GM10847 (cell line): ENCODE measurements around the gene SCAMP1.

ENCODE experiments used
- POLR2A ChIP-seq: IDR thresholded peaks from 2 replicates; pipeline ENCODE4 v1.6.1; 2011; ENCODE audit not compliant: insufficient read length; ENCODE audit errors: extremely low read depth

SCAMP1 gene

GRCh38 chr5:78497573-78498533 lies 137.4 kb downstream of the SCAMP1 start:
- no peak for TF ChIP-seq POLR2A

DNA sequence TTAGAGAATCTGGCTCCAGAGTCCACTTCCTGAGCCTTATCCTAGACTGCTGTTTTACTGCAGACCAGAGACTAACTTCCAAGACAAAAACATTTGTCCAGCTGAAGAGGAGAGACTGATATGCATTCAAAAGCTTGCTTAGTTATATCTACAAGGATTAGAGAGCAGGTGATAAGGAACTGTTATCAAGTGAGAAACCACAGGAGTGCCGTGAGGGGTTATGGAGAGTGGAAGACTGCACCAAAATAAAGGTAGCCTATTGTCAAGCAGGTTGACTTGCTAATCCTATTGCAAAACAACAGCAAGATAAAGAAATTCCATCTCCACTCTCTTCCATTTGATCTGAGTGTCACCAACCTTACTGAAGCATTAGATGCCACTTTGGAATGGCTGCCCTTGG lies 139.1 kb downstream of the SCAMP1 start:
- TF ChIP-seq POLR2A: no peak

DNA sequence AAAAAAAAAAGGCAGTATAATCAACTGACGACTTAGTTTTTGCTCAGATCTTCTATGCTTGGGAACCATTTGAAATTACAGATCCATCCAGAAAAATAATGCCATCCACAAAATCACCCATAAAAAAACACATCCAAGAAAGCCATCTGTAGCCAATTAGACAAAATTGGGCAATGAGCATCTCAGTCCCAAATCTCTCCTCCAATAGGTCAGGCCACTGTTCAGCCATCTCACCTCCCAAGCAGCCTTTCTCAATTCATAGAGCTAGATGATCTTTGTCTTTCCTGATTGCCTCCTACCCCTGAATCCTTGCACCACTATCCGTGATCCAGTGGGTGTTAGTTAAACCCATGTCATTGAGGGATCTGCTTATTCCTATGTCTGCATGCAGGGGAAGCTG lies 139.6 kb downstream of the SCAMP1 start:
- no peak for TF ChIP-seq POLR2A

DNA sequence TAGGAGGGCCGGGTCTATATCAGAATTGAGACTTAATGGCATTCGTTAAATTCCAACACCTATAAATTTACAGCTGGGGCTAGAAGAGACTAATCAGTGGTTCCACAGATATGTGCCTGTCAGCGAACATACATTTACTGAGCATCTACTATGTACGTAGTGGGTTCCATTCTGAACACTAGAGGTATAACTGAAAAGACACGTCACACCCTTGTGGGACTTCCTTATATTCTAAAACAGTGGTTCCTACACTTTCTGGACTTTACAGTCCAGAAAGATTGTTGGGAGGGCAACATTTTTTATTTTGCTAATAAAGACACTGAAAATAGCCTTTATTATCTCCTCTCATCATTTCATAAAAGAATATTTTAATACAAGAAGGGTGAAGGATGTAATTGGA lies 140.5 kb downstream of the SCAMP1 start:
- no peak for TF ChIP-seq POLR2A

- TF ChIP-seq POLR2A: no peak
Measured at GRCh38 chr5:78501411-78502352, 141.3 kb downstream of the SCAMP1 start.

GRCh38 chr5:78503958-78504653 lies 143.7 kb downstream of the SCAMP1 start:
- no peak for TF ChIP-seq POLR2A

GRCh38 chr5:78504704-78505677 lies 144.6 kb downstream of the SCAMP1 start:
- TF ChIP-seq POLR2A: no peak

DNA sequence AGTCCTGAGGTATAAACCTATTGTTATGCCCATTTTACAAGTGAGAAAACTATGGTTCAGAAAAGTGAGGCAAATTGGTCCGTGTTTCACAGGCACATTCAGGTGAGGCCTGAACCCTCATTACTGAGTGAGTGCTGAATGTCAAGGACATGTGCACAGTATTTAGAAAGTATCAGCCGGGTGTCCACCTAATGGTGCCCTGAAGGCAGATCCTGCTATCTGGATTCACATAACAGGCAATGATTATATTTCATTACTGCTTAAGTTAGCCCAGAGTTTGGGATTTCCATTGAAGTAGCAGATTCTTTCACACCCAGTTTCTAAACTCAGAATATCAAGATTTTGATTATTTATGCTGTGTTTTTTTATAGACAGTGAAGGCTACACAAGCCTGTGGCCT lies 145.4 kb downstream of the SCAMP1 start:
- TF ChIP-seq POLR2A: no peak

DNA sequence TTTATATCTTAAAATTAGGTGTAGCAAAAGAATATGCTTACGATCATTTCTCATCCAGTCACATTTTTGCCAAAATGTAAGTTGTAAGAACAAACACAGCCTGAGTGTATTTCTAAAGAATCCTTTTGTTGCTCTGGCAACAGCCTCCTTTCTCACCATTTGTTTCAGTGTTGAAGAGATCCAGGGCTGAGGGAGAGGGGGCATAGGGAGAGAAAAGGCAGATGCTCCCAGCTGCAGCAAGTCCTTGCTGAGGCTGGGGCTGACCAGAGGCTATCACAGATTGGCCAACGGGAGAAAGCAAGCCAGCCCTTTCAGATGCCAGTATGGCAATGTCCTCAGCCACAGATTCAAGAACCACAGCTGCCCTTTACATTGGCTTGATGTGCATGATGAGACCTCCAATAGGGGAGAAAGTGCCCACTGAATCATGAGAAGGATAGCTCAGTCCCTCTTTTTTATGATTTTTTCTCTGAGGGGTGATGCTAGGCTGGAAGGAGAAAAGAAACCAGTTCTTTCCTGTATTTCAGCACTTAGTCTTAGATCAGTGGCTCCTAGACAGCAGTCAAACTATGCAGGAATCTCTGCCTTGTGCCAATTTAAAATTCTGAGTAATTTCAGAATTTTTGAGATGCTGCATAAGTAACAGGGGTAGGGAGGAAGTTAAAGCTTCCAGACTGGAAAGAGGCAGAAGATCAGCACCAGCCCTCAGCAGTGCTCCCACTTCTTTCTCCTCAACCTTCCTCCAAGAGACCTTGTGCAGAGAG lies 146.0 kb downstream of the SCAMP1 start:
- no peak for TF ChIP-seq POLR2A

DNA sequence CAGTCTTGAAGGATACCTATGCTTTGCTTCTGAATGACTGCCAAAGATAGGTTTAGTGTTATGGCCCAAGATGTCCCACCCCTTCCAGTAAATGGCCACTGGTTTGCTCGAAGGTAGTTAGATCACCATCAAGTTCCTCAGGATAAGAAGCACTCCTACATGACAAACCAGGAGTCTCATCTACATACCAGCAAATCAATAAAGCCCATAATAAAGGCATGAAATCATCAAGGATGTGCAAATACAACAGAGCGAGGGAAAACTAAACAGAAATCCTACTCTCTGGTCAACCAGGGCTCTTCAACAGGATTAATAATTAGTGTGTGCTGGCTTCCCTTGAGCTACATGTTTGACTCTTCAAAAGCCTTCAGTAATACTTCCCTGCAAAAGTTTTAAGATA lies 147.1 kb downstream of the SCAMP1 start:
- no peak for TF ChIP-seq POLR2A

GRCh38 chr5:78508186-78508765 lies 147.9 kb downstream of the SCAMP1 start:
- no peak for TF ChIP-seq POLR2A

- TF ChIP-seq POLR2A: no peak
Measured at GRCh38 chr5:78509145-78509865, 148.9 kb downstream of the SCAMP1 start.
